NT2/D1 (cell line): ENCODE results near the gene IL1R2.

ENCODE experiments used
- SUZ12 ChIP-seq: IDR thresholded peaks from 2 replicates; pipeline ENCODE4 v1.6.1; 2011; ENCODE audit not compliant: insufficient read length, insufficient read depth; ENCODE audit errors: extremely low read depth
- ZNF274 ChIP-seq: IDR thresholded peaks from 2 replicates; pipeline ENCODE4 v1.6.1; 2011; ENCODE audit warnings: mild to moderate bottlenecking, low read depth, low read length

GRCh38 chr2:101991721-101992145 is at the start of gene IL1R2:
- TF ChIP-seq SUZ12, result no peak
- TF ChIP-seq ZNF274, result no peak
